HL-60 (cell line): ENCODE measurements around the gene LIME1.

ENCODE experiments used
- GABPA ChIP-seq: IDR thresholded peaks from 2 replicates; pipeline ENCODE4 v1.6.1; 2012; ENCODE audit warnings: low read depth
- POLR2AphosphoS5 ChIP-seq: IDR thresholded peaks from 2 replicates; pipeline ENCODE4 v1.6.1; 2012; ENCODE audit warnings: low read depth
- REST ChIP-seq: IDR thresholded peaks from 2 replicates; pipeline ENCODE4 v1.6.1; 2012; ENCODE audit warnings: low read depth; ENCODE audit not compliant: insufficient replicate concordance
- TF ChIP-seq, protein P1 (sequence below): IDR thresholded peaks from one replicate; pipeline ENCODE4 v1.5.1; 2011; ENCODE audit warnings: low read length, control low read depth, inconsistent platforms; ENCODE audit not compliant: insufficient read depth

DNA sequence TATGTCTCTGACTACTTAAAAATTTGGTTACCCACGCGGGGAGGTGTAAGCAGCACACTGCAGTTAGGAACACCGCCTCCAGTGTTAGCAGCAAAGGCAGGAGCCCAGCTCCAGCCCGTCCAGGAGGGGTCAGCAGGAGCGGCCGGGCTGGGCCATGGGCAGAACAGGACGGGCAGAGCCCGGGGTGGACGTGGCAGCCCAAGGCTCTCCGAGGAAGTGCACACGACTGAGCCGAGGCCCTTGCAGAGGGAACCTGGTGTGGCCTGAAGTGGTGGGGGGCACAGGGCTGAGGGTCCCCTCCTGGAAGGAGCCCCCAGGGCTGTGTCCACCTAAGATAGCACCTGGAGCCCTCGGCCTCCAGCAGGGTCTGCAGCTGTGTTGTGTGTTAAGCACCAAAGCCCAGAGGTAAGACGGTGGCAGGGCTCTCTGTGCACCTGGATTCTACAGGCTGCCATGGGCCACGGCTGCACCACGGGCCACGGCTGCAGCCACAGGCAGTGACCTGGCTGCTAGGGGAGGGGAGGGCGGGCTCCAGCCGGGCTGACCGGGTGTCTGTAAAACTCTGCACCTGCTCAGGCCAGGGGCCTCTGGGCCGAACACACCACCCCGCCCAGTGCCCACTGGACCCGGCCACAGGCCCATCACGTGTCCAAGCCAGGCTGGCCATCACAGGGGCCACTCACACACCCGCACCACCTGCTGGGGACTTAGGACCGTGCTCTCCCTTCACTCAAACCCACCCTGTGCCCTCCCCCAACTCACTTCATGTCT, 9.7 kb downstream of the LIME1 start:
- TF ChIP-seq, protein P1, sequence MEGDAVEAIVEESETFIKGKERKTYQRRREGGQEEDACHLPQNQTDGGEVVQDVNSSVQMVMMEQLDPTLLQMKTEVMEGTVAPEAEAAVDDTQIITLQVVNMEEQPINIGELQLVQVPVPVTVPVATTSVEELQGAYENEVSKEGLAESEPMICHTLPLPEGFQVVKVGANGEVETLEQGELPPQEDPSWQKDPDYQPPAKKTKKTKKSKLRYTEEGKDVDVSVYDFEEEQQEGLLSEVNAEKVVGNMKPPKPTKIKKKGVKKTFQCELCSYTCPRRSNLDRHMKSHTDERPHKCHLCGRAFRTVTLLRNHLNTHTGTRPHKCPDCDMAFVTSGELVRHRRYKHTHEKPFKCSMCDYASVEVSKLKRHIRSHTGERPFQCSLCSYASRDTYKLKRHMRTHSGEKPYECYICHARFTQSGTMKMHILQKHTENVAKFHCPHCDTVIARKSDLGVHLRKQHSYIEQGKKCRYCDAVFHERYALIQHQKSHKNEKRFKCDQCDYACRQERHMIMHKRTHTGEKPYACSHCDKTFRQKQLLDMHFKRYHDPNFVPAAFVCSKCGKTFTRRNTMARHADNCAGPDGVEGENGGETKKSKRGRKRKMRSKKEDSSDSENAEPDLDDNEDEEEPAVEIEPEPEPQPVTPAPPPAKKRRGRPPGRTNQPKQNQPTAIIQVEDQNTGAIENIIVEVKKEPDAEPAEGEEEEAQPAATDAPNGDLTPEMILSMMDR, result no peak
- TF ChIP-seq POLR2AphosphoS5 (no peak), GABPA (no peak), REST (no peak)
